HFF-Myc (cell line): Measurements from ENCODE around the gene PIGH.

Experiments
- DNase-seq: peaks from one replicate; pipeline ENCODE4 v3.0.0-alpha.2; 2011; ENCODE audit warnings: low read depth; ENCODE audit errors: extremely low read depth
- H3K4me3 ChIP-seq: replicated peaks from 2 replicates; pipeline ENCODE4 v1.5.1; 2011; ENCODE audit warnings: low read depth, mild to moderate bottlenecking, control low read depth, low read length
- CTCF ChIP-seq: IDR thresholded peaks from 2 replicates; pipeline ENCODE4 v1.5.1; 2012; ENCODE audit warnings: mild to moderate bottlenecking, low read depth, low read length, control low read depth; ENCODE audit errors: missing control alignments

Gene PIGH

GRCh38 chr14:67575684-67576083, 24.4 kb downstream of the PIGH start:
- no peak overlapping the region for H3K4me3 ChIP-seq
- TF ChIP-seq CTCF: no peak
- no peak for DNase-seq

- TF ChIP-seq CTCF: no peak
- no peak overlapping the region for H3K4me3 ChIP-seq
- no peak for DNase-seq
Observed at GRCh38 chr14:67574806-67575205, 25.3 kb downstream of the PIGH start.

- no peak overlapping the region for H3K4me3 ChIP-seq
- no peak for DNase-seq
- no peak for TF ChIP-seq CTCF
Observed at GRCh38 chr14:67574156-67574555, 25.9 kb downstream of the PIGH start.

- no peak for DNase-seq
- H3K4me3 ChIP-seq: no peak overlapping the region
- no peak for TF ChIP-seq CTCF
Observed at GRCh38 chr14:67573228-67574010, 26.6 kb downstream of the PIGH start.

- TF ChIP-seq CTCF: no peak
- DNase-seq: no peak
- H3K4me3 ChIP-seq: no peak overlapping the region
Observed at GRCh38 chr14:67572608-67573007, 27.5 kb downstream of the PIGH start.

GRCh38 chr14:67571991-67572323, 28.1 kb downstream of the PIGH start:
- no peak overlapping the region for H3K4me3 ChIP-seq
- TF ChIP-seq CTCF: no peak
- no peak for DNase-seq
